Smooth muscle cell (in vitro differentiated cells): ENCODE measurements around the gene WAPL. TPM values are rescaled to one million over a fixed set of nuclear protein-coding genes. Genes with fewer than 3 reads are reported as not detected.

Experiments
- DNase-seq: peaks from one replicate; lab custom pipeline; 2025; ENCODE audit not compliant: unreplicated experiment; lab: John Stamatoyannopoulos, UW
- H2AFZ ChIP-seq: fragments of 200-600 bp; sonication (generic); 2 replicates; pipeline ENCODE4 v1.6.0; 2016; ENCODE audit warnings: antibody characterized with exemption, low read depth, mild to moderate bottlenecking
- H3F3A ChIP-seq: fragments of 200-600 bp; sonication (generic); 2 replicates; pipeline ENCODE4 v1.6.0; 2017; ENCODE audit warnings: antibody characterized with exemption, low read depth
- H3K27ac ChIP-seq: fragments of 200-600 bp; sonication (generic); 2 replicates; pipeline ENCODE4 v1.5.1; 2016; ENCODE audit warnings: low read depth, mild to moderate bottlenecking
- H3K27me3 ChIP-seq: fragments of 200-600 bp; sonication (generic); 2 replicates; pipeline ENCODE4 v1.6.1; 2016; ENCODE audit warnings: low read depth, mild to moderate bottlenecking
- H3K36me3 ChIP-seq: fragments of 200-600 bp; sonication (generic); 2 replicates; pipeline ENCODE4 v1.5.1; 2016; ENCODE audit warnings: low read depth
- H3K4me1 ChIP-seq: fragments of 200-600 bp; sonication (generic); 2 replicates; pipeline ENCODE4 v1.5.1; 2016; ENCODE audit warnings: low read depth
- H3K4me2 ChIP-seq: fragments of 200-600 bp; sonication (generic); 2 replicates; pipeline ENCODE4 v1.6.0; 2016; ENCODE audit warnings: mild to moderate bottlenecking
- H3K4me3 ChIP-seq: fragments of 200-600 bp; sonication (generic); 2 replicates; pipeline ENCODE4 v1.5.1; 2016; ENCODE audit warnings: mild to moderate bottlenecking
- H3K79me2 ChIP-seq: fragments of 200-600 bp; sonication (generic); 2 replicates; pipeline ENCODE4 v1.6.0; 2016; ENCODE audit warnings: low read depth, mild to moderate bottlenecking
- H3K9ac ChIP-seq: fragments of 200-600 bp; sonication (generic); 2 replicates; pipeline ENCODE4 v1.6.0; 2016; ENCODE audit warnings: low read depth
- H3K9me3 ChIP-seq: fragments of 200-600 bp; sonication (generic); replicated peaks from 2 replicates; pipeline ENCODE4 v1.5.1; 2016; ENCODE audit warnings: low read depth
- H4K20me1 ChIP-seq: fragments of 200-600 bp; sonication (generic); 2 replicates; pipeline ENCODE4 v1.6.0; 2016; ENCODE audit warnings: low read depth
- CTCF ChIP-seq: fragments of 200-600 bp; sonication (generic); IDR thresholded peaks from 2 replicates; pipeline ENCODE4 v1.5.1; 2017; ENCODE audit warnings: borderline replicate concordance, mild to moderate bottlenecking, antibody characterized with exemption; ENCODE audit not compliant: insufficient read depth, poor library complexity, severe bottlenecking
- WGBS: methylation state at CpG from one replicate; pipeline ENCODE4 v1.1.7; 2016; ENCODE audit warnings: low lambda C conversion rate; 5-methylcytosine and 5-hydroxymethylcytosine counted together
- polyA plus RNA-seq: library from polyadenylated mRNA; unstranded; fragments of >200 nt; fragmentation: Nextera tagmentation; extraction: Ambion mirVana; gene quantifications from 2 replicates; pipeline ENCODE4 v1.2.1, GENCODE V29; 2016
- total RNA-seq: library from RNA; depleted of rRNA; stranded (reverse); fragments of >200 nt; gene quantifications from 2 replicates; pipeline ENCODE4 v1.2.3, GENCODE V29; 2014

The WAPL gene
- total and polyA plus RNA-seq, 2 experiments from 2014 or later = 14.0 to 30.5 TPM

- Histone ChIP-seq H3K27me3 (no peaks in the 10 kb centered on the region), H3K36me3 (peaks cover 22% of the 10 kb centered on the region), H2AFZ (no peak overlapping the region), H3K27ac (peak overlapping the region; percentile 98), H3K9me3 (no peaks in the 10 kb centered on the region), H3K79me2 (no peaks in the 10 kb centered on the region), H3F3A (peaks cover 9% of the 10 kb centered on the region), H4K20me1 (no peaks in the 10 kb centered on the region), H3K4me2 (no peak overlapping the region), H3K4me3 (no peak overlapping the region), H3K4me1 (no peaks in the 10 kb centered on the region), H3K9ac (peak overlapping the region; percentile 32)
- no peak for TF ChIP-seq CTCF
- DNase-seq = no peak
- 21% methylated on average over 1 of the region's 1 CpG for WGBS
Observed at GRCh38 chr10:86439544-86439943, 82.0 kb downstream of the WAPL start.

GRCh38 chr10:86438091-86438749, 83.4 kb downstream of the WAPL start:
- no peak overlapping the region for H3K4me2 ChIP-seq
- 94% methylated on average over 8 of the region's 8 CpGs for WGBS
- no peak overlapping the region for H3K9ac ChIP-seq
- DNase-seq = no peak
- H4K20me1 ChIP-seq = no peaks in the 10 kb centered on the region
- H3K36me3 ChIP-seq = peaks cover 22% of the 10 kb centered on the region
- H2AFZ ChIP-seq = no peak overlapping the region
- no peak overlapping the region for H3K4me3 ChIP-seq
- H3K27me3 ChIP-seq = no peaks in the 10 kb centered on the region
- no peaks in the 10 kb centered on the region for H3K79me2 ChIP-seq
- no peak for TF ChIP-seq CTCF
- H3K27ac ChIP-seq = no peak overlapping the region
- H3K9me3 ChIP-seq = no peaks in the 10 kb centered on the region
- no peaks in the 10 kb centered on the region for H3K4me1 ChIP-seq
- H3F3A ChIP-seq = peaks cover 9% of the 10 kb centered on the region

GRCh38 chr10:86437447-86437846, 84.1 kb downstream of the WAPL start:
- H3K4me1 ChIP-seq = no peaks in the 10 kb centered on the region

More at GRCh38 chr10:86437447-86437846, 84.1 kb downstream of the WAPL start:
- 99% methylated on average over 3 of the region's 3 CpGs for WGBS
- DNase-seq = no peak
- no peak overlapping the region for H3K4me3 ChIP-seq
- H3K36me3 ChIP-seq = peaks cover 22% of the 10 kb centered on the region
- H4K20me1 ChIP-seq = no peaks in the 10 kb centered on the region
- no peak overlapping the region for H3K27ac ChIP-seq
- no peak for TF ChIP-seq CTCF
- no peaks in the 10 kb centered on the region for H3K27me3 ChIP-seq
- no peaks in the 10 kb centered on the region for H3K79me2 ChIP-seq
- H2AFZ ChIP-seq = no peak overlapping the region
- no peaks in the 10 kb centered on the region for H3K9me3 ChIP-seq
- peaks cover 9% of the 10 kb centered on the region for H3F3A ChIP-seq
- no peak overlapping the region for H3K4me2 ChIP-seq
- no peak overlapping the region for H3K9ac ChIP-seq
